ENCODE results near the gene KCNJ10.

KCNJ10 gene

GRCh38 chr1:159993911-159994310, 76.0 kb downstream of the KCNJ10 start:
- no peak overlapping the region for H3K27ac ChIP-seq
- H3K4me2 ChIP-seq (ENCODE audit: low read length) = no peak overlapping the region
- H3K9me3 ChIP-seq (ENCODE audit: control insufficient read depth, low read length) = no peaks in the 10 kb centered on the region
- no peak overlapping the region for H2AFZ ChIP-seq
- no peaks in the 10 kb centered on the region for H3K36me3 ChIP-seq (ENCODE audit: control insufficient read depth, insufficient read depth, low read length)
- H3K27me3 ChIP-seq (ENCODE audit: control insufficient read depth, insufficient read depth, low read length) = no peaks in the 10 kb centered on the region
- no peaks in the 10 kb centered on the region for H3K4me1 ChIP-seq
- no peak overlapping the region for H3K4me3 ChIP-seq (ENCODE audit: low read depth, low read length)
- no peak overlapping the region for H3K9ac ChIP-seq
- no peak for TF ChIP-seq CTCF (IDR thresholded peaks at IDR 0.05)
- no peaks in the 10 kb centered on the region for H3K79me2 ChIP-seq

- H3K27ac ChIP-seq = no peak overlapping the region
- H3K9ac ChIP-seq = no peak overlapping the region
- no peaks in the 10 kb centered on the region for H3K79me2 ChIP-seq
- H3K4me2 ChIP-seq (ENCODE audit: low read length) = no peak overlapping the region
- H2AFZ ChIP-seq = no peak overlapping the region
- no peak for TF ChIP-seq CTCF (IDR thresholded peaks at IDR 0.05)
- no peaks in the 10 kb centered on the region for H3K36me3 ChIP-seq (ENCODE audit: control insufficient read depth, insufficient read depth, low read length)
- H3K27me3 ChIP-seq (ENCODE audit: control insufficient read depth, insufficient read depth, low read length) = no peaks in the 10 kb centered on the region
- no peak overlapping the region for H3K4me3 ChIP-seq (ENCODE audit: low read depth, low read length)
- H3K4me1 ChIP-seq = no peaks in the 10 kb centered on the region
- no peaks in the 10 kb centered on the region for H3K9me3 ChIP-seq (ENCODE audit: control insufficient read depth, low read length)
Measured at GRCh38 chr1:159992161-159992560, 77.8 kb downstream of the KCNJ10 start.

- H3K9me3 ChIP-seq (ENCODE audit: control insufficient read depth, low read length) = no peaks in the 10 kb centered on the region
- no peaks in the 10 kb centered on the region for H3K36me3 ChIP-seq (ENCODE audit: control insufficient read depth, insufficient read depth, low read length)
- no peaks in the 10 kb centered on the region for H3K4me1 ChIP-seq
Measured at GRCh38 chr1:159991513-159991912, 78.4 kb downstream of the KCNJ10 start.

GRCh38 chr1:159990005-159990404, 80.0 kb downstream of the KCNJ10 start:
- Histone ChIP-seq H3K4me2 (ENCODE audit: low read length) (no peak overlapping the region), H3K9me3 (ENCODE audit: control insufficient read depth, low read length) (no peaks in the 10 kb centered on the region), H3K27ac (no peak overlapping the region), H3K4me1 (no peaks in the 10 kb centered on the region), H3K4me3 (ENCODE audit: low read depth, low read length) (no peak overlapping the region), H2AFZ (no peak overlapping the region), H3K36me3 (ENCODE audit: control insufficient read depth, insufficient read depth, low read length) (no peaks in the 10 kb centered on the region), H3K27me3 (ENCODE audit: control insufficient read depth, insufficient read depth, low read length) (no peaks in the 10 kb centered on the region), H3K79me2 (no peaks in the 10 kb centered on the region), H3K9ac (no peak overlapping the region)
- TF ChIP-seq CTCF (IDR thresholded peaks at IDR 0.05) = no peak

More at GRCh38 chr1:159991513-159991912, 78.4 kb downstream of the KCNJ10 start:
- Histone ChIP-seq H3K9ac (no peak overlapping the region), H3K79me2 (no peaks in the 10 kb centered on the region), H2AFZ (no peak overlapping the region), H3K27ac (no peak overlapping the region), H3K27me3 (ENCODE audit: control insufficient read depth, insufficient read depth, low read length) (no peaks in the 10 kb centered on the region), H3K4me3 (ENCODE audit: low read depth, low read length) (no peak overlapping the region), H3K4me2 (ENCODE audit: low read length) (no peak overlapping the region)
- TF ChIP-seq CTCF (IDR thresholded peaks at IDR 0.05) = no peak

- no peak for TF ChIP-seq CTCF (IDR thresholded peaks at IDR 0.05)
- Histone ChIP-seq H3K4me3 (ENCODE audit: low read depth, low read length) (no peak overlapping the region), H3K27me3 (ENCODE audit: control insufficient read depth, insufficient read depth, low read length) (no peaks in the 10 kb centered on the region), H3K9ac (no peak overlapping the region), H3K79me2 (no peaks in the 10 kb centered on the region), H3K36me3 (ENCODE audit: control insufficient read depth, insufficient read depth, low read length) (no peaks in the 10 kb centered on the region), H3K4me2 (ENCODE audit: low read length) (no peak overlapping the region), H3K27ac (no peak overlapping the region), H3K4me1 (no peaks in the 10 kb centered on the region), H3K9me3 (ENCODE audit: control insufficient read depth, low read length) (no peaks in the 10 kb centered on the region), H2AFZ (no peak overlapping the region)
Measured at GRCh38 chr1:159989581-159989980, 80.4 kb downstream of the KCNJ10 start.

Measured in parathyroid adenoma (tissue), 2 donors.